ENCODE data around the gene ROS1. TPM values are rescaled to one million over a fixed set of nuclear protein-coding genes. Genes with fewer than 3 reads are reported as not detected.
"Not testable (repeated sequence)": the region's sequence is repeated elsewhere in the genome, so short reads cannot be mapped to it uniquely, and the experiment has no call there.

Gene ROS1
- total and polyA plus RNA-seq, 2 donors (not counting 1 experiment from before 2014, with no cell fraction given) = not detected

GRCh38 chr6:117253785-117254184 is 172.0 kb downstream of the ROS1 start:
- Histone ChIP-seq H3K27ac (ENCODE audit: low read length in 2 of 2) (no peak overlapping the region), H3K36me3 (replicated peaks in 1 of 2; ENCODE audit: control extremely low read depth in 1 of 2, control insufficient read depth in 1 of 2, extremely low read depth in 1 of 2, insufficient read depth in 2 of 2, low read length in 1 of 2) (no peaks in the 10 kb centered on the region), H4K20me1 (ENCODE audit: control insufficient read depth, insufficient read depth, low read length, poor library complexity, severe bottlenecking) (no peaks in the 10 kb centered on the region), H3K79me2 (ENCODE audit: control insufficient read depth, insufficient read depth, low read length) (no peaks in the 10 kb centered on the region), H3K4me3 (ENCODE audit: control extremely low read depth in 1 of 5, extremely low read depth in 1 of 5, insufficient read depth in 1 of 5, low read depth in 2 of 5, low read length in 4 of 5) (no peak overlapping the region), H3K4me2 (replicated peaks; ENCODE audit: low read depth, low read length, poor library complexity, severe bottlenecking) (no peak overlapping the region), H2AFZ (ENCODE audit: insufficient read depth, low read depth, low read length, poor library complexity, severe bottlenecking) (no peak overlapping the region), H3K27me3 (replicated peaks in 1 of 4; ENCODE audit: control extremely low read depth in 1 of 4, control insufficient read depth in 3 of 4, insufficient read depth in 4 of 4, low read length in 3 of 4) (no peaks in the 10 kb centered on the region), H3K9ac (ENCODE audit: low read length) (no peak overlapping the region), H3K9me3 (ENCODE audit: control extremely low read depth in 1 of 3, control insufficient read depth in 2 of 3, insufficient read depth in 1 of 3, low read length in 2 of 3) (no peaks in the 10 kb centered on the region), H3K4me1 (ENCODE audit: control insufficient read depth in 2 of 2, insufficient read depth in 2 of 2, low read length in 2 of 2) (no peaks in the 10 kb centered on the region)
- no peak overlapping the region for H3K27ac Mint-ChIP-seq
- peaks cover 2% of the 10 kb centered on the region for H3K9me3 Mint-ChIP-seq (ENCODE audit: insufficient read depth)
- no peaks in the 10 kb centered on the region for H3K4me1 Mint-ChIP-seq
- no peak for DNase-seq
- no peak overlapping the region for H3K4me3 Mint-ChIP-seq
- intact Hi-C loops (cut with micrococcal nuclease) = no loop called here
- no peak for ATAC-seq (ENCODE audit: low read depth)
- POLR2A ChIA-PET = no interaction called here
- no CpG with 5 or more reads among the region's 2 CpGs for WGBS (ENCODE audit: insufficient coverage)
- no peaks in the 10 kb centered on the region for H3K27me3 Mint-ChIP-seq
- no peak for TF ChIP-seq EZH2 (IDR thresholded peaks at IDR 0.05; ENCODE audit: borderline replicate concordance, insufficient read depth, low read depth, low read length, poor library complexity, severe bottlenecking)
- CTCF ChIA-PET = interaction anchor here (0.6 kb wide), 1 partner anchor 139 kb away, joined by 4 read pairs; no protein-coding TSS in a partner anchor

GRCh38 chr6:117244979-117245378 is 180.8 kb downstream of the ROS1 start:
- H3K27ac ChIP-seq (ENCODE audit: low read length in 2 of 2); H3K27me3 Mint-ChIP-seq; H3K27me3 ChIP-seq (replicated peaks in 1 of 4; ENCODE audit: control extremely low read depth in 1 of 4, control insufficient read depth in 3 of 4, insufficient read depth in 4 of 4, low read length in 3 of 4); CTCF ChIA-PET; H3K27ac Mint-ChIP-seq; H3K4me1 Mint-ChIP-seq; H3K9me3 Mint-ChIP-seq (ENCODE audit: insufficient read depth); H3K36me3 ChIP-seq (replicated peaks in 1 of 2; ENCODE audit: control extremely low read depth in 1 of 2, control insufficient read depth in 1 of 2, extremely low read depth in 1 of 2, insufficient read depth in 2 of 2, low read length in 1 of 2); H4K20me1 ChIP-seq (ENCODE audit: control insufficient read depth, insufficient read depth, low read length, poor library complexity, severe bottlenecking); intact Hi-C loops (cut with micrococcal nuclease); H3K79me2 ChIP-seq (ENCODE audit: control insufficient read depth, insufficient read depth, low read length); ATAC-seq (ENCODE audit: low read depth); H3K4me3 ChIP-seq (ENCODE audit: control extremely low read depth in 1 of 5, extremely low read depth in 1 of 5, insufficient read depth in 1 of 5, low read depth in 2 of 5, low read length in 4 of 5); H3K4me3 Mint-ChIP-seq; H3K4me2 ChIP-seq (replicated peaks; ENCODE audit: low read depth, low read length, poor library complexity, severe bottlenecking); POLR2A ChIA-PET; DNase-seq; H3K9ac ChIP-seq (ENCODE audit: low read length); H3K4me1 ChIP-seq (ENCODE audit: control insufficient read depth in 2 of 2, insufficient read depth in 2 of 2, low read length in 2 of 2); H3K9me3 ChIP-seq (ENCODE audit: control extremely low read depth in 1 of 3, control insufficient read depth in 2 of 3, insufficient read depth in 1 of 3, low read length in 2 of 3); H2AFZ ChIP-seq (ENCODE audit: insufficient read depth, low read depth, low read length, poor library complexity, severe bottlenecking): not testable (repeated sequence)
- WGBS (ENCODE audit: insufficient coverage) = 98% methylated on average over 11 of the region's 20 CpGs

GRCh38 chr6:117244571-117244970 is 181.2 kb downstream of the ROS1 start:
- ATAC-seq (ENCODE audit: low read depth); H3K4me2 ChIP-seq (replicated peaks; ENCODE audit: low read depth, low read length, poor library complexity, severe bottlenecking); H3K9me3 ChIP-seq (ENCODE audit: control extremely low read depth in 1 of 3, control insufficient read depth in 2 of 3, insufficient read depth in 1 of 3, low read length in 2 of 3); H3K4me1 ChIP-seq (ENCODE audit: control insufficient read depth in 2 of 2, insufficient read depth in 2 of 2, low read length in 2 of 2); H3K9ac ChIP-seq (ENCODE audit: low read length); H3K27me3 Mint-ChIP-seq; H3K9me3 Mint-ChIP-seq (ENCODE audit: insufficient read depth); H3K27ac ChIP-seq (ENCODE audit: low read length in 2 of 2); H3K27me3 ChIP-seq (replicated peaks in 1 of 4; ENCODE audit: control extremely low read depth in 1 of 4, control insufficient read depth in 3 of 4, insufficient read depth in 4 of 4, low read length in 3 of 4); H3K79me2 ChIP-seq (ENCODE audit: control insufficient read depth, insufficient read depth, low read length); H2AFZ ChIP-seq (ENCODE audit: insufficient read depth, low read depth, low read length, poor library complexity, severe bottlenecking); H3K27ac Mint-ChIP-seq; intact Hi-C loops (cut with micrococcal nuclease); H4K20me1 ChIP-seq (ENCODE audit: control insufficient read depth, insufficient read depth, low read length, poor library complexity, severe bottlenecking); H3K4me3 ChIP-seq (ENCODE audit: control extremely low read depth in 1 of 5, extremely low read depth in 1 of 5, insufficient read depth in 1 of 5, low read depth in 2 of 5, low read length in 4 of 5); H3K4me3 Mint-ChIP-seq; POLR2A ChIA-PET; H3K36me3 ChIP-seq (replicated peaks in 1 of 2; ENCODE audit: control extremely low read depth in 1 of 2, control insufficient read depth in 1 of 2, extremely low read depth in 1 of 2, insufficient read depth in 2 of 2, low read length in 1 of 2); H3K4me1 Mint-ChIP-seq; CTCF ChIA-PET: not testable (repeated sequence)
- 80% methylated on average over 5 of the region's 13 CpGs for WGBS (ENCODE audit: insufficient coverage)
- peak; percentile 7 for DNase-seq

Measured in B cell (primary cell).